HG03196 (cell line): ENCODE measurements around the gene SRCIN1.
"Not testable (repeated sequence)": the region's sequence is repeated elsewhere in the genome, so short reads cannot be mapped to it uniquely, and the experiment has no call there.

Experiments used
- ATAC-seq: cut with Tn5 transposase; IDR thresholded peaks from one replicate; pipeline ENCODE4 v1.9.1; 2021; ENCODE audit not compliant: unreplicated experiment

Gene SRCIN1

DNA sequence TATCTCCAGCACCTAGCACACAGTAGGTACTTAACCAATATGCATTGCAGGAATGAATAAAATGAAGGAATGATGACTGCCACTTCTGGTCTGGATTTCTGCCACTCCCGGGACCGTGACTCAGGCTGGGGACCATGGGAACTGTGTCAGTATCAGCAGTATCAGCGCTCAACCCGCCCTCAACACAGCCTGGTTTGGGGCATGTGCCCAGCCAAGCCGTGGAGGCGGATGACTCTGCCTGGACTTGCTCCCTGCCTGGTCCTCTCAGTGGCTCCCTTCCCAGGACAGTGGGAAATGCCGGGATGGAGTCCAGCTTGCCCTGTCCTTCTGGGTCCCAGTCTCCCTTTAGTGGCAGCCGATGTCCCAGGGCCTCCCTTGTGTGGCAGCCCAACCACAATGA lies 55.1 kb downstream of the SRCIN1 start:
- no peak for ATAC-seq

DNA sequence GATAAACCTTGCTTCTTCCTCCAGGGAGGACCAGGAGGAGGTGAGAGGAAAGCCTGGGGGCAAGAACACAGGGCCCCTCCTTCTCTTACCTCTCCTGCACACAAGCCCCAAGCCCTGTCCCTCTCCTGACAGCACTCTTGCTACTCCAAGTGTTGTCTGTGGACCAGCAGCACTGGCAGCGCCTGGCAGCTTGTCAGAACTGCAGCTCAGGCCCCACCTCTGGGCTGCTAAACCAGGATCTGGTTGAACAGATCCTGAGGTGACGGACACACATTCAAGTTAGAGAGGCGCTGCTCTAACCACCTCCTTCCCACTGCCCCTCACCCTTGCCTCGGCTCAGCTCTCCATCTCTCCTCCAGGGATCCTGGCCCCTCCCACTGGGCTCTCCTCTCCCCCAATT lies 56.5 kb downstream of the SRCIN1 start:
- ATAC-seq: no peak

DNA sequence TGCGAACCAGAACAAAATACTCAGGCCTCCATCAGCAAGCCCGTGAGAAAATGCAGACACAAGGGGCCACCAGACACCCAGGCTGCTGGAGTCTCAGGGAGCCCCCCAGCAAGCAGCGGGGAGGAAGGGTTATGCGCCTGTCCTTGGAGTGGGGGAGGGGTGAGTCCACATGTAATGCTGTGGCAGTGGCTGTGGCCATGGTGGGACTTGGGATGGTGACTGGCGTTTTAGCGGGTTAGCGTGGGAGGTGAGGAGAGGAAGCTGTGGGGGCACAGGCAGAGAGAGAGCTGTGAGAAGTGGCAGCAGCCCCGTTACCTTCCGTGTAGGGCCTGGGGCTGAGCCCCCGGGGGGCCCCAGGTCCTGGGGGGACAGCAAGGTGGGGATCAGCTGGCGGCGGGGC lies 58.3 kb downstream of the SRCIN1 start:
- no peak for ATAC-seq

DNA sequence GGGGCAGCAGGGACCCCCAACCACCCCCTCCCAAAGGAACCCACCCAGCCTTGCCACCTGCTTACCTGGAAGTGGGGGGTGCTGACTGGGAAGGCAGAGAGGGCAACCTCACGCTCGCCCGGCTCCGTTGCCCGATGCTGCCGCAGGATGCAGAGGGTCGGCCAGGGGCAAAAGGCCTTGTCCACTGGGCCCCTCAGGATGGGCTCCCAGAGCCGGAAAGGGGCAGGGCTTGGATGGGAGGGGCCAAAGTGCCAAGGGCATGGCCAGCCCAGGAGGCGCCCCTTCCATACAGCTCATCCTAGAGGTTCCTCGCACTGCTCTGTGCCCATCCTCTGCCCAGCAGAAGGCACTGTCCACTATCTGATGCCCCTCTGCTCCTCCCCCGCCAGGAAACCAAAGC lies 59.4 kb downstream of the SRCIN1 start:
- ATAC-seq: no peak

DNA sequence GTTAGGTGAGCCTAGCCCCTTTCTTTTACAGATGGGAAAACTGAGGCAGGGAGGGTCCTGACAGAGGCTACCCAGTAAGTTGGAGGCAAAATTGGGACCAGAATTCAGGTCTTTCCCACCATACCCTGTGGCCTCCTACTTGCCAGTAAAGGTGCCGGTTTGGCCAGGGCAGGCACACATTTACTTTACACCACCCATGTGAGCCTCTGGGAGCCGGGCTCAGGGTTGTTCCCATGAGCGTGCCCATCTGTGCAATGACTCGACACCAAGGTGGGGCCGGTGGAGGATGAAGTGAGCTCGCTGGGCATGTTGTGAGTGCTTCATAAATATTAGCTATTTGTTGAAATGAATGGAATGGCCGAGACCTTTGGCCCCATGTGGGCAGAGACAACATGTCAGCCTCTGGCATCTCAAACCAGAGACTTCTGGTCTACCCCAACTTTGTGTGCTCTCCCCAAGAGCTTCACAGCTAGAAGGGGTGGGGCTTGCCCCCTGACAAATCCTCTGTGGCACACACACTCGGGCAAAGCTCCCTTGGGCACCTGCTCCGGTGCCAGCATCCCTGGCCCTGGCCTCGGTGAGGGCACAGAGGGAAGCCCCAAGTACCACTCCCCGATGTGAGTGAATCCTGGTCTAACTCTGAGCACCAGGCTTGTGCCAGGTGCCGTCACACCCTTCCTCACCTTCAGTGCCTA lies 60.1 kb downstream of the SRCIN1 start:
- ATAC-seq: no peak

- ATAC-seq: no peak
Measured at GRCh38 chr17:38544839-38545209, 60.9 kb downstream of the SRCIN1 start.

GRCh38 chr17:38544175-38544838 lies 61.4 kb downstream of the SRCIN1 start:
- ATAC-seq: no peak

DNA sequence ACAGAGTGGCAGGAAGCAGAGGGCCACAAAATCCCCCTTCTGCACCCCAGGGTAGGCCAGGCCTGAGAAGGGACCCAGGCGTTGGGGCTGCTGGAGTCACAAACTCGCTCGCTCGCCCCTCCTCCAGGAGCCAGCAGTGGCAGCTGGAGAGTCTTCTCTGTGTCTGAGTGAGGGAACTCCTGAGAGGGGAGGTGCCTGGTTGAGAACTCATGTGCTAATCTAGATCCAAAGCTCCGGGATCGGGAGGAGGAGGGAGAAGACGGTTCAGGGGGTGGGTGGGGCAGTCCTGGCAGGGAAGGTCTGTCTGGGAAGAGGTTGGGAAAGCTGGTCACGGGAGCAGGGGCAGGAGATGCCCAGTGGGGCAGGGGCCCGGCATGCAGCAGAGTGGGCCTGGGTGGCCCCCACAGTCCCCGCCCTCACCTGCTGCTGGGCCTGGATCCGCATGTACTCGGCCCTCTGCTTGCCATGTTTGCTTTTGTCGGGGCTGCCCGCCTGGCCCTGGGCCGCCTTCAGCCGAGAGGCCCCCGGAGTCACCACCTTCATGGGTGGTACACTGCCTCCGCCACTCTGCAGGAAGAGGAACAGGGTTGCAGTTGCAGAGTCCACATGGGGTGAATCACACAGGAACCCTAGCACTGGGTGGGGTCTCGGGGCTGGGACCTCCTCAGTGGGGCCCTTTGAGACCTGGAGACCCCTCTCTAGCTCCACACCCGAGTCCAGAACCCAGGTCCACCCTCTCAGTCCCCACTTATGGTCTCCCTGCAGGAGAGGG lies 62.2 kb downstream of the SRCIN1 start:
- no peak for ATAC-seq

- ATAC-seq: no peak
Measured at GRCh38 chr17:38542286-38542685, 63.5 kb downstream of the SRCIN1 start.

DNA sequence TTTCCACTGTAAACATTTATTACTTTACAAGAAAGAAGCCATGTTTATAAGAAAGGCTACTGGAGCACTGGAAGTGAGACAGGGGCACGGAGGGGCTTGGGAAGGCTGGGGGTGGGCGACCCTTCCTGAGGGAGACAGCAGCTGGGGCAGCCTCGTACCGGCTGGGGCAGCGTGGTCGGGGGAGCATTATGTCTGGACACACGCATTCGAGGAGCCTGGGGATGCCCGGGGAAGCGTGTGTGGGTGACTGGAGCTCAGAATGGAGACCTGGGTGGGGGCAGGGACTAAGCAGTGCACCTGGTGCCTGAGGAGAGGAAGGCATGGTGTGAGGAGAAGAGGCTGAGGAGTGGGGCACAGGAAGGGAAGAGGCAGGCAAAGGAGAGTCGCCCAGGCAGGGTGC lies 64.5 kb downstream of the SRCIN1 start:
- ATAC-seq: no peak

- ATAC-seq: no peak
Measured at GRCh38 chr17:38540514-38541045, 65.2 kb downstream of the SRCIN1 start.

DNA sequence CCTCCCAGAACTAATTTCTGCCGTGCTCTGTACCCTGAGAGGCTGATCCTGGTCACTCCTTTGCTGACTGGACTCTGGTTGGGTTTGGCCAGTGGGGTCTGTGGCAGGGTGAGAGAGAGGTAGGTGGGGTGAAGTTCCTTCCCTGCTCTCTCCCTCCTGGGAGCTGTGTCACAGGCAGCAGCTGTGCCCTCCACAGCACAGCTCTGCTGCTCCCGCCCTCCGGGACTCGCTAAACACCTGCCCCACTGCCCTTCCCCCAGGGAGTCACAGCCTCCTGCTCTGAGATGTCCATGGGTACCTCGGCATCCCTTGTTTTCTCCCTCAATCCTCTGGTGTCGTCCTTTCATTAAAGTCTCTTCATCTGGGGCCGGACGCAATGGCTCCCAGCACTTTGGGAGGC lies 66.4 kb downstream of the SRCIN1 start:
- no peak for ATAC-seq

GRCh38 chr17:38538906-38539305 lies 66.8 kb downstream of the SRCIN1 start:
- ATAC-seq: no peak

- ATAC-seq: no peak
Measured at GRCh38 chr17:38536661-38537060, 69.1 kb downstream of the SRCIN1 start.

GRCh38 chr17:38535886-38536285 lies 69.9 kb downstream of the SRCIN1 start:
- ATAC-seq: no peak

DNA sequence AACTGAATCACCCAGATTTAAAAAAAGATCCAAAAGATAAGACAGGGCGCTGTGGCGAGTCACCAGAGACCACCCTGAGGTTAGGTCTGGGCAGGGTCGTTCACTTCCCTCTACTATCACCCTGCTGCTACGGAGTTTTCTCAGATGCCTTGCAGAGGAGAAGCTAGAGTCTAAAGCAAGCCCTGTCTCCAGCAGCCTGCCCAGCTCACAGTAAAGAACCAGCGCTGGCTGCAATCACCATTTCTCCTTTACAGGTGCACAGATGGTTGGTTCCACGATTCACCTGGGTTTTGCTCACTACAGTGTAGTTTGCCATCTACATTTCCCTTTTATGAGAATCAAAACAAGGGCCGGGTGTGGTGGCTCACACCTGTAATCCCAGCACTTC lies 71.3 kb downstream of the SRCIN1 start:
- ATAC-seq: no peak

GRCh38 chr17:38533866-38534497 lies 71.8 kb downstream of the SRCIN1 start:
- no peak for ATAC-seq

- ATAC-seq: no peak
Measured at GRCh38 chr17:38533241-38533640, 72.5 kb downstream of the SRCIN1 start.

DNA sequence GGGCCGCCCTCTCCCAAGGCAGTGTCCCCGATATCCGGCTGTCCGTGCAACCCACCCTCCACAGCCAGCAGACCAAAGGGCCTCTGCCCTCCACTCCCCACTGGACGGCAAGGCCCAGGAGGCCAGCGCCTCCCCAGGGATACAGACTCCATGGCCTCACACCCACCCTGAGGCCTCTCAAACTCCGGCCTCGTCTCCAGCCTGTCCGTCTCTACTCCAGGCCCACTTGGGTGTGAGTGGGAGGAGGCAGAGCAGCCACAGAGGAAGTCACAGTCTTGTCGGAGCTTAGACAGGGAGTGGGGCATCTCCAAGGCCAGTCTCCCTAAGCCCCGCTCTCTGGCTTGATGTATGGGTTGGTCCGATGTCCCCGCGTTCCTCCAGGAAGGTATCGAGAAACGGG lies 73.3 kb downstream of the SRCIN1 start:
- ATAC-seq: no peak

DNA sequence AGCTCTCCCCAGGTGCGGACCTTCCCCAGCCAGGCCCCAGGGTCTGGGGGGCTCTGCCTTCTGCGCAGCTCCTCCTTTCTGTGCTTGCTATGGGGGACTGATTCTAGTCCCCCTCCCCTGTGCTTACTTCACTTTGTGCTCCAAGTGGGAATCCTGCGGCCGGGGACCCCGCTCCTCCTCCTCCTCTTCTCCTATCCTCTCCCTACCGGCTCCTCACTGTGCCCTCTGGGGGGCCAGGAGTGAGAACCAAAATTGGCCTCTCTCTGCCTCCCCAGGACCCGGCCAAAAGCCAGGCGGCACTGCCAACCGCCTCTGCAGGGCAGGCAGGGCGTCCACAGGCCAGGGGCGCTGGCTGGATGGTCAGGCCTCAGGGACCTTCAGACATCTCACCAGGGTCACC lies 74.0 kb downstream of the SRCIN1 start:
- not testable (repeated sequence) for ATAC-seq

DNA sequence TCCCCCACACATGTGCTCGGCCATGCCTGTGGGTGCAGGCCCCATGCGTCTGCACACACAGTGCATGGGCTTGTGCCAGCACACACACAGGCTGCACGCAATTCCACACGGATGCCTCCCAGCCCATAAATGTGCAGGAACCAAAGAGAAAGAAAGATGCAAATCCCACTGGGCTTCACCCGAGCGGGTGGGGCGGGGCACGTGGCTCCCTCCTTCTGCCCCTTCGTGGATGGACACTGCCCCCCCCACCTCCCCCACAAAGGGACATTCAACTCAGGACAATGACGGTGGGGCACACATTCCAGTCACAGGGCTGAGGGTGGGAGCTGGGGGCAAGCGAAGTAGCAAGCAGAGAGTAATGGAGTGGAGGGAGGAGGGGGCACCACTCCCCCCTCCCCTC lies 74.9 kb downstream of the SRCIN1 start:
- not testable (repeated sequence) for ATAC-seq
